ENCODE measurements around the gene PBRM1.

Gene PBRM1

DNA sequence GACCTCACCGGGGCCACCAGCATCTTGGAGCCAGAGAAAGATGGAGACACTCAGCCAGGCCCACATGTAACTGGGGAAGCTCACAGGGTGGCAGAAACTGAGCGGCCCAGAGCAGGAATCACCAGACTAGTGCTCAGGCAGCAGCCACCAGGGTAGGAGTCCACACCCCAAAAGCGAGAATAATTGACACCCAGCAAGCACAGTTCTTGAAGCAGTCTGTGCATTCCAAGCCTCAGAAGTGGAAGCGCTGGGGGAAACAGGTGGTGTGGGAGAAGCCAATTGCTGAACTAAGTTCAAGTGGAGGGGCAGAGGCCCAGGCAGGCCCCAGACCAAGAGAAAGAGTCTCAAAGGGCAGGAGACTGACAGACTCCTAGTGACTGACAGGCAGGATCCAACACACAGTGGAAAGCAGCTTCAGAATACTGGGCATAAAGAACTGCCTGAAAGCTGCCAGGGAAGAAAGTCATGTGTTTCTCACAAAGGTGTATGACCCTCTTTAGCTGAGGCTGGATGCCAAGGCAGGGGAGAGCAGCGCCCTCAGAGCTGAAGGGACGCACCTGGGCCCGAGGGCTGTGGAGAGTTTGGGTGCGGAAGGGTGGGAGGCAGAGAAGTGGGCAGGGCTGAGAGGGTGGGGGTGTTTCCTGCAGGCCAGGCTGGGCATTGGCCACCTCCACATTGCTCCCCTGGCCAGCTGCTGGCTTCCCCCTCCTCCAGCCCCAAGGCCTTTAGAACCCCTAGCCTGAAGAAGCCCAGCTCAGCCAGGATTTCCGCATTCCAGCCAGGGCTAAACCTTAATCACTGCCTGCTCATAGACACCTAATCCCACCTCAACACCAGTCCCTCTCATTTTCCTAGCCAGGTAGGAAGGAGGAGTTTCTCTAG lies 159.8 kb downstream of the PBRM1 start:
- in situ Hi-C loops (cut with MboI; ENCODE audit: low sequenced_read_pairs) = no loop called here

DNA sequence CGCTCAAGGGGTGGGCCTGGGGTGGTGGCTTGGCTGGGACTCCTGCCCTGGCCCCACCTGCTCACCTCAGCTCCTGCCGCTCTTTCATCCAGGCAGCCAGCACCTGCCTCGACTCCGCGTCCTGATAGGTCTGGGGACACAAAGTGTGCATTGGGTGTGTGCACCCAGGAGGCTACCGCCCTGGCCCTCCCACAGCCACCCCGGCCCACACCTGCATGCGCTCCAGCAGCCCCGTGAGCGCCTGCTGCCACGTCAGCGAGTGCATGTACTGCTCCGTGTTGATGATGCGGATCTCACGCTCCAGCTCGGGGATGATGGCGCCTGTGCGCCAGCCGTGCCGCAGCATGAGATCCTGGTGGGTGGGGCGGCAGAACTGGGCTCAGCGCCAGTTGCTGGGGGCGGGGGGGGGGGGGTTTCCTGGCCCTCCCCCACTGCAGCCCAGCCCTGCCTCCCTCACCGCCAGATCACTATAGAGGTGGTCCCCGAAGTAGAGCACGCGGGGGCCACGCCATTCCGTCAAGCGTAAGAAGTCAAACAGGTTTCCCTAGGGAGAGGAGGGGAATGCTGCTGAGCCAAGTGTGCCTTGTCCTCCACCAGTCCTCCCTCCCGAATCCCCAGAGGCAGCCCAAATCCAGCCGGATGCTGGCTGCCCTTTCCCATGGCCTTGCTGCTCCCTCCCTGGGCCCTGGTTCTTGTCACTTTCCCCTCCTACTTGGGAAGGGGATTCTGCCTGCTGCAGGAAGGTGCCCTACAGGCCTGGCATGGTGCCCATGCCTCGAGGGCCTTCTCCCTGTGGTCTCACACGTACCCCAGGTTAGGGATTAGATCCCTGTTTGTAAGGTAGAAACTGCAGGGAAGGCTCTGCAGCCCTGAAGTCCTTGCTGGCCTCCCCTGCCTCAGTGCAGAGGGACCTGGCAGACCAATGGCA lies 160.7 kb downstream of the PBRM1 start:
- in situ Hi-C loops (cut with MboI; ENCODE audit: low sequenced_read_pairs) = no loop called here

DNA sequence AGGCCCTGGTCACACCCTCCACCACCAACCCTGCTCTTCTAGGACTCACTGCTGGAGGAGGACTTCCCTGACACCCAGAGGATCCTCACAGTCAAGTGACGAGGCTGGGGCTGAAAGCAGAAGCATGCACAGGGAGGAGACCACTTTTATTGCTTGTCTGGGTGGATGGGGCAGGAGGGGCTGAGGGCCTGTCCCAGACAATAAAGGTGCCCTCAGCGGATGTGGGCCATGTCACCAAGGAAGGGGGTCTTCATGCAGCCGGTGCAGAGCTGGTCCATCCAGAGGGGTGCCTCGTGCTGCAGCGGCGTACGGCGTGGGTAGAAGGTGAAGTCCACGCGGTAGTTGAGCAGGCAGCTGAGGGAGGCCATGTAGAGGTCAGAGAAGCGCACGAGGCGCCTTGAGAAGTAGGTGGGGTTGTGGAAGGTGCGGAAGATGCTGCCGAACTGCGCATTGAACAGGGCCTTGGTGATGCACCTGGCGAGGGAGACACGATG lies 161.4 kb downstream of the PBRM1 start:
- in situ Hi-C loops (cut with MboI; ENCODE audit: low sequenced_read_pairs) = no loop called here

DNA sequence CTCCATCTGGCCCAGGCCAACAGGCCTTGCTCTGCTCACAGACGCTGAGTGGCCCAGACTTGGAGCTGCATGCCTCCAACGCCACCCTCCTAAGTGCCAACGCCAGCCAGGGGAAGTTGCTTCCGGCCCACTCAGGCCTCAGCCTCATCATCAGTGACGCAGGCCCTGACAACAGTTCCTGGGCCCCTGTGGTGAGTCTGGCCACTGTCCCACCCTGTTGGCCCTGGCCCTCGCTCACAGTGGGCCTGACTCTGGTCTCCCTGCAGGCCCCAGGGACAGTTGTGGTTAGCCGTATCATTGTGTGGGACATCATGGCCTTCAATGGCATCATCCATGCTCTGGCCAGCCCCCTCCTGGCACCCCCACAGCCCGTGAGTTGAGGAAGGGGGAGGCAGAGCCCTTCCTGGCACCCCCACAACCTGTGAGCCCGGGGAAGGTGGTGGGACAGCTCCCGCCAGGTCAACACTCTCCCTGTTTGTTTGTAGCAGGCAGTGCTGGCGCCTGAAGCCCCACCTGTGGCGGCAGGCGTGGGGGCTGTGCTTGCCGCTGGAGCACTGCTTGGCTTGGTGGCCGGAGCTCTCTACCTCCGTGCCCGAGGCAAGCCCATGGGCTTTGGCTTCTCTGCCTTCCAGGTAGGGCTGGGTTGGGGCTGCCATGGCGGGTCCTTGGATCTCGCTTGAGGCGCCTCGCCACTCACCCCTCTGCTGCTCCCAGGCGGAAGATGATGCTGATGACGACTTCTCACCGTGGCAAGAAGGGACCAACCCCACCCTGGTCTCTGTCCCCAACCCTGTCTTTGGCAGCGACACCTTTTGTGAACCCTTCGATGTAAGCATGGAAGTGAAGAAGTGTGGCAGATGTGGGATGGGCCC lies 162.1 kb downstream of the PBRM1 start:
- in situ Hi-C loops (cut with MboI; ENCODE audit: low sequenced_read_pairs) = no loop called here

DNA sequence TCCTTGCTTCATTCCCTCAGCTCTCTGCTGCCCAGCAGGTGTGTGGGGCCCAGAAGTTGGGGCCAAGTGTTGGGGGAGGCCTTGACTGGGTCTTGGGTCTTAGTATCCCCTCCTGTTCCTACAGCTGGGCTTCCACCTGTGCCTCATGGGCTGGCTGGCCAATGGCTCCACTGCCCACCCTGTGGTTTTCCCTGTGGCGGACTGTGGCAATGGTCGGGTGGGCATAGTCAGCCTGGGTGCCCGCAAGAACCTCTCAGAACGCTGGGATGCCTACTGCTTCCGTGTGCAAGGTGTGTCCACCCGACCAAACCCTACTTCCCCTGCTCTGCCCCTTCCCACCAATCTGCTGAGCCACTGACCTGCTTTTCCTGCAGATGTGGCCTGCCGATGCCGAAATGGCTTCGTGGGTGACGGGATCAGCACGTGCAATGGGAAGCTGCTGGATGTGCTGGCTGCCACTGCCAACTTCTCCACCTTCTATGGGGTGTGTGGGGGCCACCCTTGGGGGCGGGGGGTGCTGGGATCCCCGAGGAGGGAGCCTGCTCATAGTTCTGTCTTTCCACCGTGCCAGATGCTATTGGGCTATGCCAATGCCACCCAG lies 163.0 kb downstream of the PBRM1 start:
- in situ Hi-C loops (cut with MboI; ENCODE audit: low sequenced_read_pairs) = no loop called here

DNA sequence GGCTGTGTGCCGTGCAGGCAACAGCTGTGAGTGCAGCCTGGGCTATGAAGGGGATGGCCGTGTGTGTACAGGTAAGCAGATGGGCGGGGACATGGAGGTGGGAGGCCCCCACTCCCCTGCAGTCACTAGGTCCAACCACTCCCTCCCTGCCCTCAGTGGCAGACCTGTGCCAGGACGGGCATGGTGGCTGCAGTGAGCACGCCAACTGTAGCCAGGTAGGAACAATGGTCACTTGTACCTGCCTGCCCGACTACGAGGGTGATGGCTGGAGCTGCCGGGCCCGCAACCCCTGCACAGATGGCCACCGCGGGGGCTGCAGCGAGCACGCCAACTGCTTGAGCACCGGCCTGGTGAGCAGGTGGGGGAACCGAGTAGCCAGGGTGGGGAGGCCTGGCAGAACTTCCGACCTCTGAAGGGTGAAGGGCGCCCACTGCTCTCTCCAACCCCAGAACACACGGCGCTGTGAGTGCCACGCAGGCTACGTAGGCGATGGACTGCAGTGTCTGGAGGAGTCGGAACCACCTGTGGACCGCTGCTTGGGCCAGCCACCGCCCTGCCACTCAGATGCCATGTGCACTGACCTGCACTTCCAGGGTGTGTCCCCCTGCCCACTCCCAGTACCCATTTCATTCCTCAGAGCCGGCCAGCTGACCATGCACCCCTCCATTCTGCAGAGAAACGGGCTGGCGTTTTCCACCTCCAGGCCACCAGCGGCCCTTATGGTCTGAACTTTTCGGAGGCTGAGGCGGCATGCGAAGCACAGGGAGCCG lies 163.6 kb downstream of the PBRM1 start:
- in situ Hi-C loops (cut with MboI; ENCODE audit: low sequenced_read_pairs) = no loop called here

DNA sequence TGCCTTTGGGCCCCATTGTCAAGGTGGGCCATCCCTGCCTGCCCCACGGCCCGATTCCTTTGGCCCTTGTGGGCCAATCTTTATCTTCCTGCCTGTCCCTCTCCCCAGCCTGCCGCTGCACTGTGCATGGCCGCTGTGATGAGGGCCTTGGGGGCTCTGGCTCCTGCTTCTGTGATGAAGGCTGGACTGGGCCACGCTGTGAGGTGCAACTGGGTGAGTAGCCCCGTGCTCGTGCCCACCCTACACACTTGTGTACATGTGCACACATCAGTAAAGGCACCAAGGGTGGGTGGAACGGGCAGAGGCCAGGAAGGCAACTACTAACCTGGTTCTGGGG lies 164.3 kb downstream of the PBRM1 start:
- in situ Hi-C loops (cut with MboI; ENCODE audit: low sequenced_read_pairs) = no loop called here

DNA sequence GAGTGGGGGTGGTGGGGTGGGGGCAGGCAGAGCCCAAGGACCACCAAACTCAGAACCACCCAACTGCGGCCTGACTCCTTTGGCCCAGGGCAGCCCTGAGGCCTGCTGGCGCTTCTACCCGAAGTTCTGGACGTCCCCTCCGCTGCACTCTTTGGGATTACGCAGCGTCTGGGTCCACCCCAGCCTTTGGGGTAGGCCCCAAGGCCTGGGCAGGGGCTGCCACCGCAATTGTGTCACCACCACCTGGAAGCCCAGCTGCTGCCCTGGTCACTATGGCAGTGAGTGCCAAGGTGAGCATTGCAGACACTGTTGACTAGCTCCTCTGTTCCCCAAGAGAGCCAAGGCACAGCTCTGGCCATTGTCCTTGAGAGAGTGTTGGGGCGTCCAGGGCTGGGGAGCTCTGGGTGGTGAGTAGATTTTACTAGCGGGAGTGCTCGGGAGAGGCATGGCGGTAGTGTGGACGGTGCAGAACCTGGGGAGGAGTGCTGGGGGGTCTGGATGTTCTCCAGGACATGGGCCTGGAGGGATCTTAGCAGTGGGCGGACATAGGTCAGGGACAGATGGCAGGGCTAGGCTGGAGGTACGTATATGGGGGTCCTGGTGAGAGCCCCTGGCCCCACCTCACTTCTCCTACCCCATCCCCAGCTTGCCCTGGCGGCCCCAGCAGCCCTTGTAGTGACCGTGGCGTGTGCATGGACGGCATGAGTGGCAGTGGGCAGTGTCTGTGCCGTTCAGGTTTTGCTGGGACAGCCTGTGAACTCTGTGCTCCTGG lies 164.8 kb downstream of the PBRM1 start:
- in situ Hi-C loops (cut with MboI; ENCODE audit: low sequenced_read_pairs) = no loop called here

DNA sequence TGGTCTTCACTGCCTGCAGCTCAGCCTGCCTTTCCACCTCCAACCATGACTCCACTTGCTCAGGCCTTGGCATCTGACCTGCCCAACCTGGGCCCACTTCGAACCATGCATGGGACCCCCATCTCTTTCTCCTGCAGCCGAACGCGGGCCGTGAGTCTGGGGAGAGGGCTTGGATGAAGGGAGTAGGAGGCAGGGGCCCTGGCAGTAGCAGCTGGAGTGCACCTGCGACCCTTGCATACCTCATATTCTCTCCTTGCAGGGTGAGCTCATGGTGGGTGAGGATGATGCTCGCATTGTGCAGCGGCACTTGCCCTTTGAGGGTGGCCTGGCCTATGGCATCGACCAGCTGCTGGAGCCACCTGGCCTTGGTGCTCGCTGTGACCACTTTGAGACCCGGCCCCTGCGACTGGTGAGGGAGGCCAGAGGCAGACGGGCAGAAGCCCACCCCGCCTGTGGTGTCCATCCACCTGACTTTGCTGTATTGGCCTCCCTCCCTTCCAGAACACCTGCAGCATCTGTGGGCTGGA lies 165.5 kb downstream of the PBRM1 start:
- in situ Hi-C loops (cut with MboI; ENCODE audit: low sequenced_read_pairs) = no loop called here

DNA sequence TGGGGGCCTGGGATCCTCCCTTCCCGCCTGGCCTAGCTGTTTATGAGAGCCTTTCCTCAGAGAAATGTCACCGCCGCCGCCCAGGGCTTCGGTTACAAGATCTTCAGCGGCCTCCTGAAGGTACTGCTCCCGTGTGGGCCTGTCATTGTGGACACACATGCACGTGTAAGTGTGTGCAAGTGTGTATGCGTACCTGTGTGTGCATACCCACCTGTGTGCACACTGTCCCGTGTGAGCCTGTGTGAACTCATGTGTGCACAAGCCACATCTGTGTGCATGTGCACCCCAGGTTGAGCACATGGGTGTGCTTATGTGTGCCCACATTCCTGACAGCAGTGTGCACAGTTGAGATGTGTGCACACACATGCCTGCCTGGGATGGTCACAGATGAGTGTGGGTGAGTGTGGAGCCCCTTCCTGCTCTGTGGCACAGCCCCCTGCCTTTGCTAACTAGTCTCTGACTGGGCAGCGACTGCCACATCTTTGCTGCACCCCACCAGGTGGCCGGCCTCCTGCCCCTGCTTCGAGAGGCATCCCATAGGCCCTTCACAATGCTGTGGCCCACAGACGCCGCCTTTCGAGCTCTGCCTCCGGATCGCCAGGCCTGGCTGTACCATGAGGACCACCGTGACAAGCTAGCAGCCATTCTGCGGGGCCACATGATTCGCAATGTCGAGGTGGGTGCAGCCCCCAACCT lies 166.1 kb downstream of the PBRM1 start:
- in situ Hi-C loops (cut with MboI; ENCODE audit: low sequenced_read_pairs) = no loop called here

DNA sequence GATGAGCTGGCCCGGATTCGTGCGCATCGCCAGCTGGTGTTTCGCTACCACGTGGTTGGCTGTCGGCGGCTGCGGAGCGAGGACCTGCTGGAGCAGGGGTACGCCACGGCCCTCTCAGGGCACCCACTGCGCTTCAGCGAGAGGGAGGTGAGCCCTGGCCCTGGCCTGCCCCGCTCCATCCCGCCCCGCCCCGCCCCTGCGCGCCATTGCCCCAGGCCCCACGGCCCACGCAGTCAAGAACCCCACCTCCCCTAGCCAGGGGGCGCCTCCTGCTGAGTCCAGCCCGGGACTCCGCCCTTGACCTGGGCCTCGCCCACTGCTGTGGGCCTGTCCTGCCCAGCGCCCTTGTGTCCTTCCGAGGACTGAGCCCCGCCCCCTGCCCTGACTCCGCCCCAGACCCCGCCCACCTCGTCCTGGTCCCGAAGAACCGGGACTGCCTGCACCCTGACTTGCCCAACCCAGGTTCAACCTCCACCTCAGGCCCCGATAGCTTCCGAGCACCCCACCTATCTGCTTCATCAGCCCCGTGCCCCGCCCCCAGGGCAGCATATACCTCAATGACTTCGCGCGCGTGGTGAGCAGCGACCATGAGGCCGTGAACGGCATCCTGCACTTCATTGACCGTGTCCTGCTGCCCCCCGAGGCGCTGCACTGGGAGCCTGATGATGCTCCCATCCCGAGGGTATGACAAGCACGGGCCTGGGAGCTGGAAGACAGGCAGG lies 166.8 kb downstream of the PBRM1 start:
- in situ Hi-C loops (cut with MboI; ENCODE audit: low sequenced_read_pairs) = no loop called here

DNA sequence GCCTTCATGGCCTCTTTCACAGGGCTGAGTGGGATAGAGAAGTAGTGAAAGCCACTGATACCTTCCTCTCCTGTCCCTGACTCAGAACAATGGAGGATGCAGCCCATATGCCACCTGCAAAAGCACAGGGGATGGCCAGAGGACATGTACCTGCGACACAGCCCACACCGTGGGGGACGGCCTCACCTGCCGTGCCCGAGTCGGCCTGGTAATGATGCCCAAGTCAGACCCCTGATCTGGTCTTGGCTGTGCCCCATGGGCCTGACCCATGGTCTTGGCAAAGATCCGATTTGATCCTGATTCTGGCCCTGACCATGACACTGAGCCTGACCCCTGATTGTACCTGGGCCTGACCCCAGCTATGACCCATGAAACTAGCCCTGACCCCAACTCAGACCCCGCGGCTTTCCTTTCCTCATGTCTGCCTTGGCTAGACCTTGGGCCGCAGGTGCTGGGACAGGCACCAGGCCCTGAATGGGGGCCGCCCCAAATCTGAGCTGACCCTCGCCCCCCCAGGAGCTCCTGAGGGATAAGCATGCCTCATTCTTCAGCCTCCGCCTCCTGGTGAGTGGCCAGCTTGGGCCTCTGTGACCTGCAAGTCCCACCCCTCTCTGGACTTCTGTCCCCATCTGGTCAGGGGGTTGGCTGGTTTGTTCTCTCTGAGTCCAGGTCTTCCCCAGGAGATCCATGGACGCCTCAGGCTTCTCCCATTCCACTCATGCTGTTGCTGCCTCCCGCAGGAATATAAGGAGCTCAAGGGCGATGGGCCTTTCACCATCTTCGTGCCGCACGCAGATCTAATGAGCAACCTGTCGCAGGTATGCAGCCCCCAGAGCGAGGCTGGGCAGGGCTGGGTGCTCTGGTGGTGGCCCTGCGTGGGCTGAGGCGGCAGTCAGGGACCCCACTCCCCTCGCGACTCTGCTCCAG lies 167.7 kb downstream of the PBRM1 start:
- in situ Hi-C loops (cut with MboI; ENCODE audit: low sequenced_read_pairs) = no loop called here

DNA sequence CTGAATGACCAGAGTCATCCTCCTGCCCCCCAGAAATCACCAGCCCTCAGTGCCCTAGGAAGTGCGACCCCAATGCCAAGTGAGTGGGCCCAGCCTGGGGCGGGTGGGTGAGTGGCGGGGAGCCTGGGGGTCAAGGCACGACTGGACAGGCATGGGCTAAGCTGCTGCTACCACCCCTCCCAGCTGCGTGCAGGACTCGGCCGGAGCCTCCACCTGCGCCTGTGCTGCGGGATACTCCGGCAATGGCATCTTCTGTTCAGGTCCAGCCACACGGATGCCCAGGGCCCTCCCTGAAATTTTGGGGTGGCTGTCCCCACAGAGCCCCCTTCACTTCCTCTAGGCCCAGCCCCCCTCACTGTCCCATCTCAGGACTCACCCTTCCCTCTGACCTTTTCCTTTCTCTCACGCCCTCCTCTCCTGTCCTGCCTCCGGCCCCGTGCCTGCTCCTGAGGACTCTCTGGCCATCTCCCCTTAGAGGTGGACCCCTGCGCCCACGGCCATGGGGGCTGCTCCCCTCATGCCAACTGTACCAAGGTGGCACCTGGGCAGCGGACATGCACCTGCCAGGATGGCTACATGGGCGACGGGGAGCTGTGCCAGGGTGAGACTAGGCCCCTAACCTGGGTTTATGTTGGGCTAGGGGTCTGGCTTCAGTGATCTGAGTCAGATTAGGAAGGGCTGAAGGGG lies 169.1 kb downstream of the PBRM1 start:
- in situ Hi-C loops (cut with MboI; ENCODE audit: low sequenced_read_pairs) = no loop called here

DNA sequence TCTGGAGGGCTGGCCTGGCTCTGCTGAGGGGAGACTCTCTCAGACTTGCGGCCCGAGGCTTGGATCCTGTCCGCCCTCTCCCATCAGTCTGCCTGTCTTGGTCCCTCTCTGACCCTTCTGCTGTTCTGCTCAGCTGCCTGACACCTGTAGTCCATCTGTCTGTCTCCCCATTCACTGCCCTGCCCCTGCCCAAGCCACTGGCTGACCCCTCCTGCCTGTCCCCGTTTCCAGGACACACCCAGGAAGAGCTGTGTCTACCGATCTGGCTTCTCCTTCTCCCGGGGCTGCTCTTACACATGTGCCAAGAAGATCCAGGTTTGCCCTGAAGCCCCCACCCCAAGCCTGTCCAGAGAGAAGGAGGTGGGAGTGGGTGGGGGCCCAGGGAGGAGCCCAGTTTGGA lies 170.5 kb downstream of the PBRM1 start:
- in situ Hi-C loops (cut with MboI; ENCODE audit: low sequenced_read_pairs) = no loop called here

DNA sequence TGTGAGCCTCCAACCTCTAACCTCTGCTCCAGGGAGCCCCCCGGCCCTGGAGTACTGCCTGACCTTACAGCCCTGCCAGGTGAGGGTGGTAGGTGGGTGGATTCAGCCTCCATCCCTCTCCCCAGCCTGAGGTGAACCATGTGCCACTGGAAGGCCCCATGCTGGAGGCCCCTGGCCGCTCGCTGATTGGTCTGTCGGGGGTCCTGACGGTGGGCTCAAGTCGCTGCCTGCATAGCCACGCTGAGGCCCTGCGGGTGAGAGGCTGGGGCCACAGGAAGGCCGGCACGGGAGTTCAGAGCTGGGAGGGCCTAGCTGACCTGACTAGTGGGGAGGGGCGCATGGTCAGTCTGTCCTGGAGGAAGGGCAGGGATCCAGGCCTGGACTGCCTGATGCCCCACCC lies 171.1 kb downstream of the PBRM1 start:
- in situ Hi-C loops (cut with MboI; ENCODE audit: low sequenced_read_pairs) = no loop called here

DNA sequence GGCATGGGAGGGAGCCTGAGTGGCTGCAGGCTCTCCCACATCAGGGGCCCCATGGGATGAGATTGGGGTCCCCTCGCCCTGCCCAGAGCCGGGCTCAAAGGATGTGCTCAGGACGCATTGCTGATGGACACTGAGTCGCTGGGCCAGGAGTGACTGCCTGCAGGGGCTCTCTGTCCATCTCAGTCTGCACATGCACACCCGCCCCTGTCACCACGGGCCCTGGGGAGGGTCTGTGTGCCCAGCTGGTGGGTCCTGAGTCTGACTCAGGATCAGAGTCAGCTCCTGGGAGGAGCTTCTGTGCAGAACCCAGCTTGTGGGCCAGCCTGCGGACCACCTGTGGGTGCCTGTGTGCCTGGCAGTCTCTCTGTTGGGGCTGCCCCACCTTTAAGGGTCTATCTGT lies 172.4 kb downstream of the PBRM1 start:
- in situ Hi-C loops (cut with MboI; ENCODE audit: low sequenced_read_pairs) = no loop called here
